Measurements from ENCODE around the gene VSNL1.

- TF ChIP-seq, protein P1, sequence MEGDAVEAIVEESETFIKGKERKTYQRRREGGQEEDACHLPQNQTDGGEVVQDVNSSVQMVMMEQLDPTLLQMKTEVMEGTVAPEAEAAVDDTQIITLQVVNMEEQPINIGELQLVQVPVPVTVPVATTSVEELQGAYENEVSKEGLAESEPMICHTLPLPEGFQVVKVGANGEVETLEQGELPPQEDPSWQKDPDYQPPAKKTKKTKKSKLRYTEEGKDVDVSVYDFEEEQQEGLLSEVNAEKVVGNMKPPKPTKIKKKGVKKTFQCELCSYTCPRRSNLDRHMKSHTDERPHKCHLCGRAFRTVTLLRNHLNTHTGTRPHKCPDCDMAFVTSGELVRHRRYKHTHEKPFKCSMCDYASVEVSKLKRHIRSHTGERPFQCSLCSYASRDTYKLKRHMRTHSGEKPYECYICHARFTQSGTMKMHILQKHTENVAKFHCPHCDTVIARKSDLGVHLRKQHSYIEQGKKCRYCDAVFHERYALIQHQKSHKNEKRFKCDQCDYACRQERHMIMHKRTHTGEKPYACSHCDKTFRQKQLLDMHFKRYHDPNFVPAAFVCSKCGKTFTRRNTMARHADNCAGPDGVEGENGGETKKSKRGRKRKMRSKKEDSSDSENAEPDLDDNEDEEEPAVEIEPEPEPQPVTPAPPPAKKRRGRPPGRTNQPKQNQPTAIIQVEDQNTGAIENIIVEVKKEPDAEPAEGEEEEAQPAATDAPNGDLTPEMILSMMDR (IDR thresholded peaks at IDR 0.05), result no peak
- no peak for TF ChIP-seq POLR2AphosphoS5 (IDR thresholded peaks at IDR 0.05; ENCODE audit: insufficient read depth in 1 of 2, low read depth in 1 of 2)
These were observed 41.3 kb downstream of the VSNL1 start for GRCh38 chr2:17581831-17582230.

Measured in vagina (tissue), 2 donors.